HepG2 (cell line): ENCODE data around the gene ESRRB.

Source experiments
- ATF2 ChIP-seq: sonication (generic); formaldehyde crosslinking; IDR thresholded peaks from 2 replicates; pipeline ENCODE4 v1.4.0; 2020; ENCODE audit warnings: missing genetic modification reagents
- CTCF ChIP-seq: sonication (generic); formaldehyde crosslinking; IDR thresholded peaks from 2 replicates; pipeline ENCODE4 v1.5.0; 2020; ENCODE audit warnings: mild to moderate bottlenecking, missing genetic modification reagents, moderate library complexity
- PBX2 ChIP-seq: IDR thresholded peaks from 2 replicates; pipeline ENCODE4 v1.6.1; 2016; ENCODE audit warnings: control low read depth
- ZBTB49 ChIP-seq: sonication (generic); formaldehyde crosslinking; IDR thresholded peaks from 2 replicates; pipeline ENCODE4 v1.4.0; 2020; ENCODE audit warnings: missing genetic modification reagents, borderline replicate concordance
- ZNF225 ChIP-seq: sonication (generic); formaldehyde crosslinking; IDR thresholded peaks from 2 replicates; pipeline ENCODE4 v1.4.0; 2020; ENCODE audit warnings: mild to moderate bottlenecking, missing genetic modification reagents
- ZNF639 ChIP-seq: conservative IDR thresholded peaks from 2 replicates; pipeline ENCODE4 v1.6.1; 2018; ENCODE audit warnings: missing genetic modification reagents

GRCh38 chr14:76339728-76340615, 36.0 kb upstream of the ESRRB start:
- TF ChIP-seq ZNF225 (CRISPR knock-in tag) = no peak
- TF ChIP-seq PBX2 (CRISPR knock-in tag) = no peak
- TF ChIP-seq CTCF (CRISPR knock-in tag) = no peak
- no peak for TF ChIP-seq ATF2 (CRISPR knock-in tag)
- TF ChIP-seq ZNF639 = no peak
- TF ChIP-seq ZBTB49 (CRISPR knock-in tag) = no peak
